CD4-positive, alpha-beta T cell treated with Interleukin-15 for 4 hours (primary cell): ENCODE data around the gene PATL2.
"Not testable (repeated sequence)": the region's sequence is repeated elsewhere in the genome, so short reads cannot be mapped to it uniquely, and the experiment has no call there.

Experiments
- DNase-seq: peaks from one replicate; pipeline ENCODE4 v3.0.0-alpha.2; 2020; ENCODE audit warnings: low spot score

The PATL2 gene

DNA sequence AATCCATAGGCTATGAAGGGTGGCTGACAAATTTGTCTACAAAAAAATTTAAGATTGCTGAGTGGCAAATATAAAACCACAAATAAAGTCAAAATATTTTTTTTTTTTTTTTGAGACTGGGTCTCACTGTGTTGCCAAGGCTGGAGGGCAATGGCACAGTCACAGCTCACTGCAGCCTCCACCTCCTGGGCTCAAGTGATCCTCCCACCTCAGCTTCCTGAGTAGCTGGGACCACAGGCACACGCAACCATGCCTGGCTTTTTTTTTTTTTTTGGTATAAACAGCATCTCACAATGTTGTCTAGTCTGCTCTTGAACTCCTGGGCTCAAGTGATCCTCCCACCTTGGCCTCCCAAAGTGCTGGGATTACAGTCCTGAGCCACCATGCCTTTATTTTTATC, 20.9 kb downstream of the PATL2 start:
- not testable (repeated sequence) for DNase-seq

DNA sequence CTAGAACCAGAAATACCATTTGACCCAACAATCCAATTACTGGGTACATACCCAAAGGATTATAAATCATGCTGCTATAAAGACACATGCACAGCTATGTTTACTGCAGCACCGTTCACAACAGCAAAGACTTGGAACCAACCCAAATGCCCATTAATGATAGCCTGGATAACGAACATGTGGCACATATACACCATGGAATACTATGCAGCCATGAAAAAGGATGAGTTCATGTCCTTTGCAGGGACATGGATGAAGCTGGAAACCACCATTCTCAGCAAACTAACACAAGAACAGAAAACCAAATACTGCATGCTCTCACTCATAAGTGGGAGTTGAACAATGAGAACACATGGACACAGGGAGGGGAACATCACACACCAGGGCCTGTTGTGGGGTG, 21.8 kb downstream of the PATL2 start:
- DNase-seq, result not testable (repeated sequence)

DNA sequence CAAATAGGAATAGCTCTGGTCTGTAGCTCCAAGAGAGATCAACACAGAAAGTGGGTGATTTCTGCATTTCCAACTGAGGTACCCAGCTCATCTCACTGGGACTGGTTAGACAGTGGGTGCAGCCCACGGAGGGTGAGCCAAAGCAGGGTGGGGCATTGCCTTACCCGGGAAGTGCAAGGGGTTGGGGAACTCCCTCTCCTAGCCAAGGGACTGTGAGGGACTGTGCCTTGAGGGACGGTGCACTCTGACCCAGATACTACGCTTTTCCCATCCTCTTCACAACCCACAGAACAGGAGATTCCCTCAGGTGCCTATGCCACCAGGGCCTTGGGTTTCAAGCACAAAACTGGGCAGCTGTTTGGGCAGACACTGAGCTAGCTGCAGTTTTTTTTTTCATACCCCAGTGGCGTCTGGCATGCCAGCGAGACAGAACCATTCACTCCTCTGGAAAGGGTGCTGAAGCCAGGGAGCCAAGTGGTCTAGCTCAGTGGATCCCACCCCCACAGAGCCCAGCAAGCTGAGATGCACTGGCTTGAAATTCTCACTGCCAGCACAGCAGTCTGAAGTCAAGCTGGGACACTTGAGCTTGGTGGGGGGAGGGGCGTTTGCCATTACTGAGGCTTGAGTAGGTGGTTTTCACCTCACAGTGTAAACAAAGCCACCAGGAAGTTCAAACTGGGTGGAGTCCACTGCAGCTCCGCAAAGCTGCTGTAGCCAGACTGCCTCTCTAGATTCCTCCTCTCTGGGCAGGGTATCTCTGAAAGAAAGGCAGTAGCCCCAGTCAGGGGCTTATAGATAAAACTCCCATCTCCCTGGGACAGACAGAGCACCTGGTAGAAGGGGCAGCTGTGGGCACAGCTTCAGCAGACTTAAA, 28.1 kb downstream of the PATL2 start:
- peak; percentile 87 for DNase-seq

DNA sequence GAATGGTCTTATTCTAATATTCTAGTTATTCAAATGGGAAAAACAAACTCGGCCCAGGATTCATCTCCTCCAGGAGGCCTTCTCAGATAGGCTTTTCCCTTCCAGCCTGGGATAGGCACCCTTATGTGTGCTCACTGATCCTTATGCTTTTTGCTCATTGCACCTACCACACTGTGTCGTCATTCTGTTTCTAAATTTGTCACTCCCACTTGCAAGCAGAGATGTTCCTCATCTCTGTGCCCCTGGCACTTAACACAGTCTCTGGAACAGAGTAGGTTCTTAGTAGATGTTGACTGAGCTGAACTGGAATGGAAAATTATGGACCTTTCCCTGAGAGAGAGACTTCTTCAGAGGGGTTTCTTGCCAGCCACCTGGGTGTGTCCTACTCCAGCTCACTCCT, 28.9 kb downstream of the PATL2 start:
- DNase-seq, result no peak

DNA sequence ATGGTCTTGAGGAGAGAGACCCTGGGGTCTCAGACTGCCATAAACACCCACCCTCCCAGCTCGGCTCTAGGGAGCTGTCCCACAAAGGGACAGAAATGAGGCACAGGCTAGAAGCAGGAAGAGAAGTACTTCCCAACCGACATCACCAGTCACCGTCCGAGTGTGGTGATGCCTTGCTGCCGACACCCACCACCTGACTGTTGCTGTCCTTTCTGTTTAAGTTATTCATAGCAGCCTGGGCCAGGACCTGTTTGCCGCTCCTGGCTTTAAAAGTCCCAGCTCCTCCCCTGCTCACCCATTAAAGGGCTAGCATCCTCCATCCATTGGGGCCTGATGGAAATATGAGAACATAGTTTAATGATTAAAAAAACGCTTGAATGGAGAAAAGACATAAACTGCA, 34.4 kb downstream of the PATL2 start:
- peak; percentile 40 for DNase-seq

DNA sequence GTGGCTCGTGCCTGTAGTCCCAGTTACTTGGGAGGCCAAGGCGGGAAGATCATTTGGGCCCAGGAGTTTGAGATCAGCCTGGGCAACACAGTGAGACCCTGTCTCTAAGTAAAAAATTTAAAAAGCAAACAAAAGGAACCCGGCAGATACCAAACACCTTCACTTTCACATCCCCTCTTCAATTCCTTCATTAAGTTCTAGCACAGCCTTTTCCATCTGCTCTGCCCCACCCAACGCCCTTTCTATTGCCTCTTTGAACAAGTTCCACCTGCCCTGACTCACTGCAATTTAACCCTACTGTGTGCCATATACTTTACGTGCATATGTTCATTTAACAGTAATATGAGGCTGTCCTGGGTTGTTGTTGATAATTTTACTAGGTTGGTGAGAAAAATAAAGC, 35.2 kb downstream of the PATL2 start:
- no peak for DNase-seq

DNA sequence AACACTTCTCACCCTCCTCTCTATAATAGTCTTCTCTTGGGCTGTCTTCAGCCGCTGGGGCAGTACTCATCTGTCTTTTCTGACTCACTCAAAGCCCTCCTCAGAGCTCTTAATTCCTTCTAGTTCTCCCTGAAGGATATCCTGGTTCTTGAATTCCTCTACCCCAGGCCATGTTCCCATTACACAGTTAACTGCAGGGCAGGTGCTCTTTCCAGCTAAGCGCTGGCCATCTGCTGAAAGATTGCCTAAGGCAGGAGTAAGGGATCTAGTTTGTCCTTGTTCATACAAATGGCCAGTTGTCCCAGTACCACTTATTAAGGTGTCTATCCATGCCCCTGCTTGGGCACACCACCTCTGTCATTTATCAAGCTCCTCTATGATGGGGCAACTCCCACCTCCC, 37.5 kb downstream of the PATL2 start:
- DNase-seq, result no peak

DNA sequence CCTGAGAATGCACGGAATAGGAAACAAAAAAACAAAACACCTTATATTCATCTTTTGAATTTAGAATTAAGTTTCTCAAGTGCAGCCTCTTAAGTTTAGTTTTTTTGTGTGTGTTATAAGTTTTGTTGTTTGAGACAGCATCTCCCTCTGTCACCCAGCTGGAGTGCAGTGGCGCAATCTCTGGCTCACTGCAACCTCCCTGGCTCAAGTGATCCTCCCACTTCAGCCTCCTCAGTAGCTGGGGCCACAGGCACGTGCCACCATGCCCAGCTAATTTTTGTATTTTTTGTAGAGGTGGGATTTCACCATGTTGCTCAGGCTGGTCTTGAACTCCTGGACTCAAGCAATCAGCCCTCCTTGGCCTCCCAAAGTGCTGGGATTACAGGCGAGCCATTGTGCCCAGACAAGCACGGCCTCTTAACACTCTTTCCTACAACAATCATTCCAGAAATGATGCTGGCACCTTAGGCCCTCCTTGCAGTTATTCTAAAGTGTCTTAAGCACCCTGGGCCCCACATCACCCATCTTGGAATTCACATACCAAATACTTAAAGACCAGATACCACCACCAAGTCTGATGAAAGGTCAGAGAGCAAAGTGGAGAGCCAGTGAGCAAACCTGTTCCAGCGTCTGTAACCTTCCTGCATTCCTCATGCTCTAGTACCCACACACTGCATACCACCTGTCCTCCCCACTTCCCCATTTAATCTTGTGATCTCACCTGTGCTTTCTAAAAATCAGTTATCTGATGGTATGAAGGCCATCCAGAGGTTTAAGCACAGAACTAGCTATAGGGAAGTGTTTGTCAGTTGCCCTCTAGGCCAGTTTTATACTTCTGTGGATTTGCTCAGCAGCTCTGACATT, 40.8 kb downstream of the PATL2 start:
- no peak for DNase-seq

DNA sequence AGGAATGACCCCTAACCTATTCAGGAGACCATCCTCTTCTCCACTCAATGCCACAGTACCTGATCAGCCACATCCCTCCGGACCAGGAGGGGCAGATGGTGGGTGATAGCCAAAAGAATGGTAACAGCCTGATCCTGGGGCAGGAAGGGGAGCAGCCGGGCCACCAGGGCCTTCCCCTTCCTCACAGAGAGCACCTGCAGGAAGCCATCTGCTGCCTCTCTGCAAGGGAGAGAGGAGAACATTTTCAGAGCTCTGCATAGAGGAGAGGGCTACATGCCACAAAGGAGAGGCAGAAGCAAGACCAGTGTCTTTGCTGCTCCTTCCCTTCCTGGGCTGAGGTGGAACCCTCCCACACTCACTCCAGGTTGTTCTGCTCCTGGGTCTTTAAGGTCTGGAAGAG, 42.2 kb downstream of the PATL2 start:
- no peak for DNase-seq

DNA sequence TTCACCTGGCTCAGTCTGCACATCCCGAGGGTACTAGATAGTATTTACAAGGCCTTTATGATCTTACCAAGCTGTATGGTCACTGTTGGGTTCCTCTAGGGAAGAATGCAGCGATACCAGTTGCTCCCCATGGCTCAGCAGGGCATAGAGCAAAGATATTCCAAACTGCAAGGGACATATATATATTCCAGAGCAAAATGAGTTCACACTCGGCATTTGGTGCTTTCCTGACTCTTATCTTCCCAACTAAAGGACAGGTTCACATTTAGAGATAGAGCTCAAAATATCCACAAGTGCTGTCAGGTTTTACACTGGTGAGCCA, 44.1 kb downstream of the PATL2 start:
- no peak for DNase-seq

DNA sequence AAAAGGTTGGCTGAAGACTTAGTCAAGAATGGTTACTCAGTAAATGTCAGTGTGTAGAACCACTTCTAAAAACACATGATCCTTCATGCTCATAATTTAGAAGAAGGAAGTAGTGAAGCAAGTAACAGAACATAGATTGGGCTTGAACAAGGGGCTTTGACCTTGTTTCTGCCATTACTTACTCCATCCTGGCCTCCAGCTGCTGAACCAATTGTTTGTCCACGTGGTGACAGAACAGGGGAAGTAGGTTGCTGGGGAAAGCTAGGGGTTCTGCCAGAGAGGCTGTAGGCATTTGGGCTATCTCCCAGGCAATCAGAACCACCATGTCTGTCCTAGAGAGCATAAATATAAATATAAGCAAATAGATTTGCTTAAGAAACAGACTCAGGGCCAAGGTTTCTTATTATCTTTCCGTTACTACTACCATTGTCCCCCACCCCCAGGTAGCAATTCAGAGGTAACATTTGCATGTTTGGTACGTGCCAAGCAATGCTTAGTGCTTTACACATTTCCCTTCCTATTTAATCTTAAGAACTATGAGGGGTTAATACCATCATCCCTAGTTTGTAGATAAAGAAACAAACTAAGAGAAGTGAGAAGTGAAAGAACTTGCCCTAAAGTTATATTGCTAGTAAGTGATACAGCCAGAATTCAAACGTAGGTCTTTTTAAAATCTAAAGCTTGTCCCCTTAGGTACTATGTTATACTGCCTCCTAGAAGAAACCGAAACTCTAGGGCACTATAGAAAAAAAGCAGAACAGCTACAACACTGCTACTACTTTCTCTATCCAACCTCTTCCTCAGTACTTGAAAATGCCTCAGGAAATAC, 44.7 kb downstream of the PATL2 start:
- DNase-seq, result peak; percentile 46

DNA sequence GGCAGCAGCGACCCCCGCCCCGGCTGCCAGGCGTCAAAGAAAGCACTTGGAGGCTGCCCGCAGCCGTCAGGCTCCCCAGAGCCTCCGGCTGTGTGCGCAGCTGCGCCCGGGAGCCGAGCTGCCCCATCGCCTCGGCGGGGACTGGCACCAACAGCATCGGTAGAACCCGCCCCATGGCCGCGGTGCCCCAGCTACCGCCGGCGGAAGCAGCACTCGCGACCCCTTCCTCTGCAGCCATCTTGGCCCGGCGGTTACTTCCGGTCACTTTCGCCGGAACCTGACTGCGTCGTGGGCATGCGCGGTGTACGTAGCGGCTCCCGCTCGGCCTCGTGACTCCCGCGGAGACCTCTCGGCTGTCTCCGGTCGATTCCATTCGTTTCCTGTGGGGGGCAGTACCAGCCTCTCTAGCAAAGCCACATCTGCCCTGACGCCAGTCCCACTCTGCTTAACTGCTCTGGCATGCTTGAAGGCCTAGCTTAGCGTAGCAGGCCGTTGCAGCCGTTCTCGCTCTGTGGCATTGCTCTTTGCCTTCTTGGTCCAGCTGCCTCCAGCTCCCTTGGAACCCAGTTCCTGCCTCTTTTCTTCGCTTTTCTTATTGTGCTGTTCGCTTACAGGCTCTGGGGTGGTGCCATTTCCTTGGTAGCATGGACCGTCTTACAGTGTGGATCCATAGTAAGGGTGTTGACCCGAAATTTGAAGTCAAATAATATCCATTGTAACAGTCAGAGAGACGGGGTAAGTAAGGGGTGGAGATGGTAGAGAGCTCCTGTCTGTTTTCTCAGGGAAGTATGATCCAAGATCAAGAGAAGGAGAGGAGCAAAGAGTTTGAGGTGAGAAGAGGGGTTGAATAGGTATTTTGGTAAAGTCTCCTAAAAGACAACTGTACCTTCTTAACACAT, 47.5 kb downstream of the PATL2 start, which contains the start of gene SPG11:
Gene SPG11, minus strand, starts transcription at position 253 of the 899 bp plus-strand sequence. Its CDS starts 15 bp downstream, at position 238.
- peak; percentile 99 for DNase-seq

DNA sequence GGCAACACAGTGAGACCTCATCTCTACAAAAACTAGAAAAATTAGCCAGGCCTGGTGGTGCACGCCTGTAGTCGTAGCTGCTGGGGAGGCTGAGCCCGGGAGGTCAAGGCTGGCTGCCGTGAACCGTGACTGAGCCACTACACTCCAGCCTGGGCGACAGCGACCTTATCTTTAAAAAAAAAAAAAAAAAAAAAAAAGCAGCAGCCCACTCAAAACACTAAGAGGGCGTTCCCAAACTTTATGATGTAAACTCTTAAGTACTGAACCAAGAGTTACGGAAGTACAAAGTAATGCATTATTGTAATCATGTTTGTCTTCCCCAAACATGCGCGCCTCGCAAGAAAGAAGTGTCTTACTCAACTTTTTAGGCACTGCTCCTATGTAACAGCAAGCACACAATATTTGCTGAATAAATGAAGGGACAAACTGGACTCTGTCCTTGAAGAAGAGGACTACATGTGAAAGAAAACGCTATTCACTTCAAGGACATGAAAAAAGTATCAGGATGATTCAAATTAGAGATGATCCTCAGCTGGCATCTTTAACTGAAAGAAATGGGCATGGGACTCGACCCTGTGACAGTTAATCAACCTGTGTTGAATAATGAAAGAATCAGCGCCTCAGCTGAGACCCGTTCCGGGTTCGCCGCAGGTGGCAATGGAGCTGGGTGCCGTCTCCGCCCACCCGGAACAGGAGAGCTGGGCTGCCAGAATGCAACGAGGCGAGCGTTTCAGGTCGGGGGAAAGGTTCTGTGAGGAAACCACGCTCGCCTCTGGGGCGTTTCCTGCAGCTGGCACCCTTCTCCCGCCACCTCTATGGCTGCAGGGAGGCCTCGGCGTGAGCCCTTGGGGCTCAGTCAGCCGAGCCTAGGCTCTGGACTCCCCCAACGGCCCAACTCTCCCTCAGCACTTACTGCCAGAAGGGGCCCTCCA, 48.4 kb downstream of the PATL2 start:
- peak; percentile 81 for DNase-seq

DNA sequence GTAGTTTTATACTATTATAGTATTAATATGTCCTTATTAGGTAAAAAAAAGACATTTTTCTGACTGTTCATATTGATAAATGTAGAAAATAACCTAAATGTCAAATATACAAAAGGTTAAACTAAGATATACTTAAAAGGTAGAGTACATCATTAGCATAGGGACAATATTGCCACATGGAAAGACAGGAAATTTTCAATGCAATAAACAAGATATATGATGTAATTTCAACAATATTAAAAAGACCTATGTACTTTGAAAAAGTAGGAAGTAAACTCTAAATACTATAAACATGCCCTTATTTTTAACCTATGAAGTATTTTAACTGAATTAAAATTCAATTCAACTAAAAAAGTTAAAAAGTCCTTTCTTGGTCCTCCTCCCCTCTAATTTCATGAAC, 49.5 kb downstream of the PATL2 start:
- no peak for DNase-seq

DNA sequence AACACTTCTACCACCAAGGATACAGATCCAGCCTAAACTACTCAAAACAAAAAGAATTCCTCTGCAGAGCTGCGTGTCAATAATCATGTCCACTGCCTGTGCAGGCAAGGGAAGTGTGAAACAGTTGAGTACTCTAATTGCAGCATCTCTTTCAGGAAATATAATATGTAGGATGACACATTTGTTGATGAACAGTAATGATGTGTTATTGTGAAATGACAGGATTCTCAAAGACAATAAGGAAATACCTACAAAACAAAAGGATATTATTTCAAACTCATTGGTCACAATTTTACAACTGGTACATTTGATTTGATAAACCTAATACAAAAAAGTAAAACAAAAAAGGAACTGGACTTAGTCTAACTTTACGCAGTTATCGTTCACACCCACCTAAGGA, 52.1 kb downstream of the PATL2 start:
- no peak for DNase-seq

DNA sequence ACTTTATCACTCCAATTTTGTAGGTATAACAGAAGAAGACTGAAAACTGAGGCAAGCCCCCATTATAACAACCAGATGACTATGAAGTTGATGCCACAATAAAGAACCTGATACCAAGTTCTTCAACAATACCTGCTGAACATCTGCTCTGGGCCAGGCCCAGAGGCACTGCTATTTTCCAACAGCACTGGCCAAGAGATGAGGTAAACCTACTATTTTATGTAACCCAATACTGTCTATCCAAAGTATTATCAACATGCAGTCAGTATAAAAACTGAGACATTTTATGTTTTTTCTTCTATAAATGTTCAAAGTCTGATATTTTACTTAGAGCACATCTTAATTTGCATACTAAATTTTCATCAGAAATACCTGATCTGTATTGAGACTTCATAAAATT, 53.7 kb downstream of the PATL2 start:
- no peak for DNase-seq

DNA sequence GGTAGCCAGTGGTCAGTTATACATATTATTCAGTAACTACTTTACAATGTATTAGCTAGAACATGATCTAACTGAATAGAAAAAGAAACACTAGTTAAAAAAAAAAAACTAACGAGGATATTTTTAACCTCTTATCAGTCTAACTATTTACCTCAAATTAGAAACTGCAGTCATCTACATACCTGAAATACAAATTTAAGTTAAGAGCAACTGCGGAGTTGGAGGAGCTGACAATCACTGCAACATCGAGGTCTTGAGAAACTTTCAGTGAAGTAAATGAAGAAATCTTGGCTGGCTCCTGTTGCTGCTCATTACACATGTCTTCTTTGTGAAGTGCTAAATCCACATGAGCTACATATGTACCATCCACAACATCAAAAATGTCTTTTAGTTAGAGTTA, 54.2 kb downstream of the PATL2 start:
- no peak for DNase-seq

DNA sequence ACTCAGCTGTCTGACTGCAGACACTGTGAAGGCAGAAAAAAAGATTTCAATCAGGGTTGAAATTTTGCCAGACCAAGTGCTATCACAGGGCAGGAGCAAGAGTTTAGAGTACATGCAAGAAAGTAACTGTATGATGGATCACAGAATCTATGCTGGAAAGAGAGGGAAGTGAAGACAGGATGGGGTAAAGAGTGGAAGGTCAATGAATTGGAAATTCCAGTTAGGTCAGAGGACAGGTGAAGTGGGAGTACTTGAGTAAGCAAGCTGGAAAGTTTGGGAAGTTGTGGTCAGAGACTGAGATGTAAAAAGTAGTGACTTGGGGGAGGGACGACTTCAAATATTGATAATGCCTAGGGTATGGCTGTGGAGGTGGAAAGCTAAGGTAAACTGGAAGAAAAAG, 54.8 kb downstream of the PATL2 start:
- DNase-seq, result no peak

DNA sequence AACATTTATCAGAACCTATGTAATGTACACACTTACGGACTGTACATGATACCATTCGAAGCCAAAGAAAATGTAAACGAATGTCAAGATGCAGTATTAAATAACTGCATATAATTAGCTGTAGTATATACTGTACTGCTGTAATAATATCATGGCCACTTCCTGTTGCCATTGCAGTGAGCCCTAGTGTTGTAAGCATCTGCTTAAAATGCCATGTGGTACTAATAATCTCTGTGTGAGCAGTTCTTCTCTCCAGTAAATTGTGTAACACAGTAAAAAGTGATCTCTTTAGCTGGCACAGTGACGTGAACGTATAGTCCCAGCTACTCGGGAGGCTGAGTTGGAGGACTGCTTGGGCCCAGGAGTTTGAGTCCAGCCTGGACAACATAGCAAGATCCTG, 56.3 kb downstream of the PATL2 start:
- no peak for DNase-seq

DNA sequence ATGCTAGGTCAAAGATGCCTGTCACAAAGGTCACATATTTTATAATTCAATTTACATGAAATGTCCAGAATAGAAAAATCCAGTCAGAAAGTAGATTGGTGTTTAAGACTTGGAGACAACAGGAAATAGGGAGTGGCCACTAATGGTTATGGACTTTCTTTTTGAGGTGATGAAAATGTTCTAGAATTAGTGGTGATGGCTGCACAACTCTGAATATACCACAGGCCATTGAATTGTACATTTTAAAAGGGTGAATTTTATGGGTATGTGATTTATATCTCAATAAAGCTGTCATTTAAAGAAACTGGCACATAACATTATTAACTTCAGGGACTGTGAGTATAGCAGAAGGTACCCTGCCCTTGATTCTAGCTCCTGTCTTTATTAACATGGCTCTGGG, 63.5 kb downstream of the PATL2 start:
- no peak for DNase-seq
